Transverse colon (tissue), 4 donors: ENCODE data around the gene CYTH4. TPM values are rescaled to one million over a fixed set of nuclear protein-coding genes. Genes with fewer than 3 reads are reported as not detected.

ENCODE experiments used
- DNase-seq: peaks from one replicate; pipeline ENCODE4 v3.0.0-alpha.2; 2019
- H3K27ac ChIP-seq, 4 donors: fragments of 200-600 bp; sonication (generic); 2 replicates each; pipeline ENCODE4 v1.5.1; 2016 to 2018; ENCODE audit warnings: inconsistent platforms in 4 of 4
- H3K27me3 ChIP-seq: fragments of 200-600 bp; sonication (generic); 2 replicates; pipeline ENCODE4 v1.5.1; 2017; ENCODE audit warnings: inconsistent platforms
- H3K36me3 ChIP-seq, 4 donors: fragments of 200-600 bp; sonication (generic); 2 replicates each; pipeline ENCODE4 v1.5.1; 2017 to 2019; ENCODE audit warnings: inconsistent platforms in 4 of 4
- H3K4me1 ChIP-seq, 4 donors: fragments of 200-600 bp; sonication (generic); 2 replicates each; pipeline ENCODE4 v1.5.1; 2017 to 2020; ENCODE audit warnings: inconsistent platforms in 4 of 4
- H3K4me3 ChIP-seq, 4 donors: fragments of 200-600 bp; sonication (generic); 1 replicate in 1 of 4; 2 replicates in 3 of 4; pipeline versions ENCODE4 v1.5.1 to v1.6.1; 2017 to 2019; ENCODE audit warnings: inconsistent platforms in 4 of 4
- H3K9me3 ChIP-seq, 2 donors: fragments of 200-600 bp; sonication (generic); 2 replicates each; pipeline ENCODE4 v1.5.1; 2017 to 2019; ENCODE audit warnings: inconsistent platforms in 2 of 2
- EP300 ChIP-seq: sonication (generic); formaldehyde crosslinking; IDR thresholded peaks from one replicate; pipeline ENCODE4 v1.6.1; 2017; ENCODE audit warnings: antibody characterized with exemption, low read depth
- POLR2A ChIP-seq: fragments of 450-650 bp; IDR thresholded peaks from one replicate; pipeline ENCODE4 v1.6.1; 2016; ENCODE audit warnings: antibody characterized with exemption, mild to moderate bottlenecking, moderate library complexity
- POLR2AphosphoS5 ChIP-seq, 3 donors: sonication (generic); formaldehyde crosslinking; IDR thresholded peaks; one replicate each; pipeline ENCODE4 v1.6.1; 2016; ENCODE audit warnings: antibody characterized with exemption in 3 of 3
- WGBS, 2 donors: methylation state at CpG; one replicate each; pipeline ENCODE4 v1.1.5; 2018; ENCODE audit warnings: low coverage in 1 of 2; 5-methylcytosine and 5-hydroxymethylcytosine counted together
- in situ Hi-C, 4 donors: fragments of 200-750 bp; cut with MboI; loops; one replicate each; pipeline versions ENCODE4 v1.15.0 to v1.15.1; 2017; ENCODE audit warnings: low sequenced_read_pairs in 3 of 4, low pct_ligation_motif_present in 1 of 4, low pct_unique_long_range_greater_than_20kb in 1 of 4
- intact Hi-C: fragments of 100-400 bp; cut with DNase I; formaldehyde crosslinking; loops from one replicate; pipeline ENCODE4 v1.15.1; 2023; ENCODE audit warnings: low total_unique reads
- total RNA-seq, 4 donors: library from RNA; depleted of rRNA; stranded (reverse); fragments of >200 nt; gene quantifications; one replicate each; pipeline ENCODE4 v1.1.0, GENCODE V29; 2016
- TF ChIP-seq, protein P1 (sequence below), 5 experiments: fragments of 200-600 bp in 3 of 5; fragments of 450-650 bp in 2 of 5; sonication (generic) in 3 of 5; IDR thresholded peaks; 1 replicate in 2 of 5; 2 replicates in 3 of 5; pipeline ENCODE4 v1.5.1; 2016 to 2017; ENCODE audit warnings: antibody characterized with exemption in 5 of 5, inconsistent platforms in 3 of 5, mild to moderate bottlenecking in 2 of 5, moderate library complexity in 1 of 5

The CYTH4 gene
- total RNA-seq, 4 donors from 2014 or later: 1.4 to 26.9 (median 10.6) TPM

DNA sequence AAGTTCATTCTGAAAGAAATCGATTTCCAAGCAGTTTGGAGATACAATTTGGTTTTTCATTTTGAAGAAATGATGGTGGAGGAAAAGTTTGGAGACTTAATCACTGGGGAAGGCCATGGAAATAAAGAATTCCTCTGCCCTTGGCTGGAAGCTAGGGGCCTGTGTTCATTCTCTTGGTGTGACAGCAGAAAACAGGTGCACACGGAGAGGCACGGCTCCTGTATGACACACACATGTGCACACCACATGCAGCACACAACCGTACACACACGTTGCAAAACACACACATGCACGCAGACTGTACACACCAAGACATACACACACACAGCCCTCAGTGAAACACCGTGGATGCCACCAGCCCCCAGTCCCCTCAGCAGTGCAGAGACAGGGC lies 64.2 kb downstream of the CYTH4 start:
- 50 to 58% methylated on average over 3 to 7 of the region's 7 CpGs for WGBS, 2 donors
- Histone ChIP-seq H3K36me3 (no peaks in the 10 kb centered on the region), H3K27ac (no peak overlapping the region), H3K27me3 (peaks cover 6% of the 10 kb centered on the region), H3K4me3 (no peak overlapping the region), H3K9me3 (no peaks in the 10 kb centered on the region), H3K4me1 (peaks cover 0 to 15% (median 6%) of the 10 kb centered on the region in 4 donors)
- intact Hi-C loops: no loop called here
- TF ChIP-seq EP300: no peak
- TF ChIP-seq, protein P1, sequence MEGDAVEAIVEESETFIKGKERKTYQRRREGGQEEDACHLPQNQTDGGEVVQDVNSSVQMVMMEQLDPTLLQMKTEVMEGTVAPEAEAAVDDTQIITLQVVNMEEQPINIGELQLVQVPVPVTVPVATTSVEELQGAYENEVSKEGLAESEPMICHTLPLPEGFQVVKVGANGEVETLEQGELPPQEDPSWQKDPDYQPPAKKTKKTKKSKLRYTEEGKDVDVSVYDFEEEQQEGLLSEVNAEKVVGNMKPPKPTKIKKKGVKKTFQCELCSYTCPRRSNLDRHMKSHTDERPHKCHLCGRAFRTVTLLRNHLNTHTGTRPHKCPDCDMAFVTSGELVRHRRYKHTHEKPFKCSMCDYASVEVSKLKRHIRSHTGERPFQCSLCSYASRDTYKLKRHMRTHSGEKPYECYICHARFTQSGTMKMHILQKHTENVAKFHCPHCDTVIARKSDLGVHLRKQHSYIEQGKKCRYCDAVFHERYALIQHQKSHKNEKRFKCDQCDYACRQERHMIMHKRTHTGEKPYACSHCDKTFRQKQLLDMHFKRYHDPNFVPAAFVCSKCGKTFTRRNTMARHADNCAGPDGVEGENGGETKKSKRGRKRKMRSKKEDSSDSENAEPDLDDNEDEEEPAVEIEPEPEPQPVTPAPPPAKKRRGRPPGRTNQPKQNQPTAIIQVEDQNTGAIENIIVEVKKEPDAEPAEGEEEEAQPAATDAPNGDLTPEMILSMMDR (IDR thresholded peaks at IDR 0.05): no peak
- TF ChIP-seq POLR2AphosphoS5 (IDR thresholded peaks at IDR 0.05): no peak
- no peak for TF ChIP-seq POLR2A
- no peak for DNase-seq
- in situ Hi-C loops: no loop called here

DNA sequence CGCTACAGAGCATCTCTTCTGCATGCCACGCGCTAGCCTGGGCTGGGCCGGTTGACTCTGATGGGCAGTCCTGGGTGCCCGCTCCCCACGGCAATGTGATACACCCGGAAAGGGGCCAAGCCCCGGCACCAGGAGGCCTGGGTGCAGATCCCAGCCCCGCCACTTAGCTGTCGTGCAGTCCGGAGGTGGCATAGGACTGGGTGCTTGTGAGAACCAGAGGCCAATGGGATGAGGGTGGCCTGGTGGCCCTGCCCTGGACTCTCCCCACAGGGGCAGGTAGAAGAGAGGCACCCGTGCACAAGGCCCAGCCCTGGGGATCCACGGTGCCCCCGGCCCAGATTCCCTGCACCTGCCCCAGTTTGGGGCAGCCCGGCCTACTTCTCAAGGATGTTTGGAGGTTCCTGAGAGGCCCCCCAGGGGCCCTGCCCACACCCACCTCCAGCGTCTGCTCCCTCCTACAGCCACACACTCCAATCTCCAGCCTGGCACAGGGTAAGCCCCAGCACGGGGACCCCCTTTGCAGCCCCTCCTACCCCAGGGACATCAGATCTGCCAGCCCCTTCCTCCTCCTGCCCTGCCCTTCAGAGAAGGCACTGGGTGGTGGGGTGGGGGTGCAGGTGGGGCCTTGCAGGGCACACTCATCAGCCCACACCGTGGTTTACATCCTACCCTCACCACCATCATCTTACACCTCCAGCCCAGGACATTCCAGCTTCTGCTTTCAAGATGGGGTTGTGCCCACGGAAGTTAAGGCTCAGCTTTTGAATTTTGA lies 66.9 kb downstream of the CYTH4 start:
- Histone ChIP-seq H3K4me3 (no peak overlapping the region), H3K36me3 (no peaks in the 10 kb centered on the region), H3K9me3 (no peaks in the 10 kb centered on the region), H3K27ac (no peak overlapping the region), H3K4me1 (peaks cover 0 to 15% (median 6%) of the 10 kb centered on the region in 4 donors), H3K27me3 (no peaks in the 10 kb centered on the region)
- 87% methylated on average over 19 of the region's 19 CpGs; no CpG with 5 or more reads in 1 of the 2 donors for whole genome bisulfite sequencing, 2 donors
- TF ChIP-seq POLR2A: no peak
- TF ChIP-seq, protein P1 (IDR thresholded peaks at IDR 0.05): no peak
- no peak for DNase-seq
- in situ Hi-C loops: no loop called here
- intact Hi-C loops: no loop called here

DNA sequence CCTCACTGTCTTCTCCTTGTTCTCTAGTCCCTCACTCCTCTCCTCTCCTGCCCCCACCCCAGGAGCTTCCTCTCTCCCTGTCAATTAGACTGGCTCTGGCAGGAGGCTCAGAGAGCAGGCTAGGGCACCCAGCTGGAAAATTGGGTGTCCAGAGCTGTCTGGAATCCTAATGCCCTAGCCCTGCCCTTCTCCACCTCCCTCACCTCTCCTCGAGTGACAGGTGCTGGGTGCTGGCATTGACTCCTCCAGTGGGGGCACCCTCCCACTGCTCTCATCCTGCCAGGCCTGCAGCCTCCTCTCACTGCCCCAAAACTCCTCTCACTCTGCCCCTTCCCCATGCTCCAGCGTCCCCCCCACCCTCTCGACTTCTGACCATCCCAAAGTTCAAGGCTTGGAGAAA lies 68.9 kb downstream of the CYTH4 start:
- DNase-seq: no peak
- H3K4me1 ChIP-seq: peaks cover 0 to 7% (median 2%) of the 10 kb centered on the region in 4 donors
- H3K36me3 ChIP-seq: no peaks in the 10 kb centered on the region
- TF ChIP-seq, protein P1 (IDR thresholded peaks at IDR 0.05): no peak
- TF ChIP-seq POLR2AphosphoS5 (IDR thresholded peaks at IDR 0.05) (no peak), EP300 (no peak), POLR2A (no peak)
- intact Hi-C loops (no loop called here), in situ Hi-C loops (no loop called here)
- 52% methylated on average over 3 of the region's 3 CpGs; no CpG with 5 or more reads in 1 of the 2 donors for WGBS, 2 donors
- H3K27ac ChIP-seq: no peak overlapping the region
- no peaks in the 10 kb centered on the region for H3K9me3 ChIP-seq
- peaks cover 8% of the 10 kb centered on the region for H3K27me3 ChIP-seq
- no peak overlapping the region for H3K4me3 ChIP-seq

DNA sequence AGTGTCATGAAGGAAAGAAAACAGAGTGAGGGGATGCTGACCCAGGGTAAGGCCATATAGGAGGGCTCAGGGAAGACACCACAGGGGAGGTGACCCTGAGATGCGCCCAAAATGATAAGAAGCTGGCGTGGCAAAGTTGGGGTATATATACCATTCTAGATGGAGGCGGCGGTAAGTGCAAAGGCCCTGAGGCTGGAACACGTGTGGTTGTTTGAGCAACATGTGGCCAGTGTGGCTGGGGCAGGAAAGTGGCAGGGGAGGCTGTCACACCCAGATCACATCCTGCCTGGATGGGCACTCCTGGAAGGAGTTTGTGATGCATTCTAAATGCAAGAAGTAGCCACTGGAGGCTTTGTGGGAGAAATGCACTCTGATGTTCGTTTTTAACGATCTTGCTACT lies 70.2 kb downstream of the CYTH4 start:
- no peak overlapping the region for H3K4me3 ChIP-seq
- intact Hi-C loops: no loop called here
- 76 to 91% methylated on average over 6 to 7 of the region's 7 CpGs for WGBS, 2 donors
- H3K36me3 ChIP-seq: no peaks in the 10 kb centered on the region
- no peaks in the 10 kb centered on the region for H3K9me3 ChIP-seq
- no peak for DNase-seq
- TF ChIP-seq, protein P1 (IDR thresholded peaks at IDR 0.05): no peak
- no peak for TF ChIP-seq POLR2AphosphoS5 (IDR thresholded peaks at IDR 0.05)
- no peak for TF ChIP-seq POLR2A
- TF ChIP-seq EP300: no peak
- no peak overlapping the region for H3K27ac ChIP-seq
- peaks cover 10% of the 10 kb centered on the region for H3K27me3 ChIP-seq
- in situ Hi-C loops: no loop called here
- H3K4me1 ChIP-seq: no peaks in the 10 kb centered on the region
